Kidney (tissue), 14 donors: ENCODE data around the gene CFL2. TPM values are rescaled to one million over a fixed set of nuclear protein-coding genes. Genes with fewer than 3 reads are reported as not detected.

Source experiments
- DNase-seq, 5 donors: peaks; one replicate each; pipeline ENCODE4 v3.0.0-alpha.2; 2013 to 2020
- FAIRE-seq: peaks from 2 replicates; lab custom pipeline; 2012; peaks lifted over from hg19 to GRCh38; lab: Jason Lieb, UNC
- H3K27ac ChIP-seq, 2 donors: one replicate each; pipeline ENCODE4 v1.7.0; 2013; ENCODE audit warnings: low read depth in 2 of 2, low read length in 2 of 2, inconsistent platforms in 1 of 2
- H3K27me3 ChIP-seq: one replicate; pipeline ENCODE4 v1.7.1; 2013; ENCODE audit warnings: low read length, inconsistent platforms; ENCODE audit not compliant: control insufficient read depth, insufficient read depth
- H3K36me3 ChIP-seq, 3 donors: one replicate each; pipeline versions ENCODE4 v1.7.0 to v1.7.1; 2013; ENCODE audit warnings: low read length in 3 of 3, control low read depth in 1 of 3, inconsistent platforms in 1 of 3; ENCODE audit not compliant: insufficient read depth in 3 of 3, control insufficient read depth in 2 of 3
- H3K4me1 ChIP-seq, 3 donors: one replicate each; pipeline versions ENCODE4 v1.7.0 to v1.7.1; 2013; ENCODE audit warnings: low read length in 3 of 3, inconsistent platforms in 1 of 3, low read depth in 1 of 3; ENCODE audit not compliant: control insufficient read depth in 2 of 3, insufficient read depth in 2 of 3
- H3K4me3 ChIP-seq, 3 donors: one replicate each; pipeline versions ENCODE4 v1.7.0 to v1.8.1; 2013; ENCODE audit warnings: low read length in 3 of 3, control low read depth in 1 of 3, inconsistent platforms in 1 of 3
- H3K9ac ChIP-seq, 3 donors: one replicate each; pipeline versions ENCODE4 v1.7.0 to v1.7.1; 2013; ENCODE audit warnings: low read length in 3 of 3, control low read depth in 1 of 3, inconsistent platforms in 1 of 3
- H3K9me3 ChIP-seq, 3 donors: one replicate each; pipeline versions ENCODE4 v1.7.0 to v1.7.1; 2013; ENCODE audit warnings: low read length in 3 of 3, control low read depth in 1 of 3, inconsistent platforms in 1 of 3; ENCODE audit not compliant: control insufficient read depth in 2 of 3, insufficient read depth in 1 of 3
- intact Hi-C: fragments of 100-400 bp; cut with DNase I; formaldehyde crosslinking; loops from one replicate; pipeline ENCODE4 v1.11.1; 2022
- polyA plus RNA-seq: library from polyadenylated mRNA; stranded (reverse); fragments of 350-450 nt; fragmentation: Illumina TruSeq; extraction: RNeasy Lipid Tissue Mini Kit (QIAGEN cat#74804); gene quantifications from one replicate; pipeline ENCODE4 v1.2.3, GENCODE V29; 2014; ENCODE audit warnings: low read depth, low replicate concordance; ENCODE audit not compliant: insufficient read depth
- total RNA-seq: library from RNA; stranded (reverse); fragmentation: NEBNext Ultra II Directional; extraction: Animal tissue kit (Norgen Biotek cat#: 25700); gene quantifications from one replicate; pipeline ENCODE4 v1.2.1, GENCODE V29; 2021
- TF ChIP-seq, protein P1 (sequence below): IDR thresholded peaks from 3 replicates; pipeline ENCODE4 v1.5.1; 2012; ENCODE audit warnings: mild to moderate bottlenecking, moderate library complexity, borderline replicate concordance; ENCODE audit not compliant: insufficient read depth; ENCODE audit errors: extremely low read depth
- donor health status: control.
- donor health status: control.
- donor health status: control.
- donor health status: control.
- donor health status: control.
- donor health status: DM: yes; HTN: yes; CAD: no.
- donor health status: Normal renal cell carcinoma (clear cell type).

CFL2 gene
- total and polyA plus RNA-seq, 2 donors from 2014 or later, result 32.5 to 56.3 TPM

DNA sequence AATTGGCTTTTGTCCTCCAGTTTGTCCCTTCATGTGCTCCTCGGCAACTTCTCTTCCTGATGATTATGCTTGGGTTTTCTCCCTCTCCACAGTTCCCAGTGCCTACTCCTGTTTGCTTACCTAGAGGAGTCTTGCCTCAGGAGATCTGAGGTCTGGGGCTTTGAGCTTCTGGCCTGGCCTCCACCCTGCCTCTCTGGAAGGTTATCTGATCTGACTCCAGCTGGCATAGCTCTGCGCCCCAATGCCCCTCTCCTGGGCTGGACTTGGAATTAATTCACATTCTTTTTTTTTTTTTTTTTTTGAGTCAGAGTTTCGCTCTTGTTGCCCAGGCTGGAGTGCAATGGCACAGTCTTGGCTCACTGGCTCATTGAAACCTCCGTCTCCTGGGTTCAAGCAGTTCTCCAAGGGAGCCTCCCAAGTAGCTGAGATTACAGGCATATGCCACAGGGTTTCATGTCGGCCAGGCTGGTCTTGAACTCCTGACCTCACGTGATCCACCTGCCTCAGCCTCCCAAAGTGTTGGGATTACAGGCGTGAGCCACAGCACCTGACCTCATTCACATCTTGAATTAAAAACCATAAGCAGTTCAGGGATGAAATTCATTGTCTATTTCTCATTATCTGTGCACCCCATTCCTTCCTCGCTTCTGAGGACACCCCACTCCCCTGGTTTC, 33.5 kb downstream of the CFL2 start:
- no peaks in the 10 kb centered on the region for H3K36me3 ChIP-seq
- TF ChIP-seq, protein P1, sequence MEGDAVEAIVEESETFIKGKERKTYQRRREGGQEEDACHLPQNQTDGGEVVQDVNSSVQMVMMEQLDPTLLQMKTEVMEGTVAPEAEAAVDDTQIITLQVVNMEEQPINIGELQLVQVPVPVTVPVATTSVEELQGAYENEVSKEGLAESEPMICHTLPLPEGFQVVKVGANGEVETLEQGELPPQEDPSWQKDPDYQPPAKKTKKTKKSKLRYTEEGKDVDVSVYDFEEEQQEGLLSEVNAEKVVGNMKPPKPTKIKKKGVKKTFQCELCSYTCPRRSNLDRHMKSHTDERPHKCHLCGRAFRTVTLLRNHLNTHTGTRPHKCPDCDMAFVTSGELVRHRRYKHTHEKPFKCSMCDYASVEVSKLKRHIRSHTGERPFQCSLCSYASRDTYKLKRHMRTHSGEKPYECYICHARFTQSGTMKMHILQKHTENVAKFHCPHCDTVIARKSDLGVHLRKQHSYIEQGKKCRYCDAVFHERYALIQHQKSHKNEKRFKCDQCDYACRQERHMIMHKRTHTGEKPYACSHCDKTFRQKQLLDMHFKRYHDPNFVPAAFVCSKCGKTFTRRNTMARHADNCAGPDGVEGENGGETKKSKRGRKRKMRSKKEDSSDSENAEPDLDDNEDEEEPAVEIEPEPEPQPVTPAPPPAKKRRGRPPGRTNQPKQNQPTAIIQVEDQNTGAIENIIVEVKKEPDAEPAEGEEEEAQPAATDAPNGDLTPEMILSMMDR, result no peak
- no peak overlapping the region for H3K27ac ChIP-seq
- no peak overlapping the region for H3K9ac ChIP-seq
- no peak for FAIRE-seq
- H3K4me1 ChIP-seq, result no peaks in the 10 kb centered on the region
- intact Hi-C loops, result no loop called here
- no peak for DNase-seq
- no peaks in the 10 kb centered on the region for H3K9me3 ChIP-seq
- H3K4me3 ChIP-seq, result no peak overlapping the region
- H3K27me3 ChIP-seq, result no peaks in the 10 kb centered on the region

DNA sequence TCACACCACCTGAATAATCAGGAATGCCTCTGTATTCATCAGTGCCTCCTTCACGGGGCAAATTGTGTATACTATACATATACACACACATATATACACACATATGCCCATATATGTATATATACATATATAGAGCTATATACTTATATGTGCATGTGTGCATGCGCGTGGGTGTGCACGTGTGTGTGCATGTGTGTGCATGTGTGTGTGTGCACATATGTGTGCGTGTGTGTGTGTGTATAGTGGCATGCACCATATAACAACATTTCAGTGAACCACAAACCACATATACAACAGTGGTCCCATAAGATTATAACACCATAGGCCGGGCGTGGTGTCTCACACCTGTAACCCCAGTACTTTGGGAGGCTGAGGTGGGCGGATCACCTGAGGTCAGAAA, 35.7 kb downstream of the CFL2 start:
- Histone ChIP-seq H3K4me3 (no peak overlapping the region), H3K4me1 (no peaks in the 10 kb centered on the region), H3K36me3 (no peaks in the 10 kb centered on the region), H3K27ac (no peak overlapping the region), H3K27me3 (no peaks in the 10 kb centered on the region), H3K9me3 (no peaks in the 10 kb centered on the region), H3K9ac (no peak overlapping the region)
- intact Hi-C loops, result loop anchor here (5.0 kb wide), 1 partner anchor 44 kb away; no protein-coding TSS in a partner anchor
- TF ChIP-seq, protein P1, result no peak
- FAIRE-seq, result no peak
- DNase-seq, result no peak

DNA sequence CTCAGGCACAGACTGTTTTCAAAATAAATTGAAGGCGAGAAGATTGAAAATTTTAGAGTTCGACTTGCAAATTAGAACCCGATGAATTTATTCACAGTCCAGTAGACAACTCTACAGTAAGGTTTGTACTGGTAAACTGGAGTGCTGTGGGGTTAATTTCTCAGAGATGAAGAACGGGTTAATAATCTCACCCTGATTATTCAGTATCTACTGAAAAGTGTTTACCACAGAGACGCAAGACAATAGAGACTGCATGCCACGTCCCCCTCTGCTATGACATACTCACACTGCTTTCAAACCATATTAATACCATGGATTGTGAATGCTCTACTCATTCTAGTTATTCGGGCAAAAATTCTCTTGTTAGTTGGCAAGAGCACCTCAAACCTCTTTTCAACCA, 36.1 kb downstream of the CFL2 start:
- Histone ChIP-seq H3K9ac (no peak overlapping the region), H3K27me3 (no peaks in the 10 kb centered on the region), H3K27ac (no peak overlapping the region), H3K4me1 (no peaks in the 10 kb centered on the region), H3K9me3 (no peaks in the 10 kb centered on the region), H3K4me3 (no peak overlapping the region), H3K36me3 (no peaks in the 10 kb centered on the region)
- TF ChIP-seq, protein P1, result no peak
- DNase-seq (no peak), FAIRE-seq (no peak)
- intact Hi-C loops, result loop anchor here (5.0 kb wide), 1 partner anchor 44 kb away; no protein-coding TSS in a partner anchor
